Hematopoietic multipotent progenitor cell treated with erythropoietin and hydrocortisone succinate and interleukin-3 and kit ligand, for 8 days (in vitro differentiated cells): Measurements from ENCODE around the gene PPM1G.
"Not testable (repeated sequence)": the region's sequence is repeated elsewhere in the genome, so short reads cannot be mapped to it uniquely, and the experiment has no call there.

Experiments used
- DNase-seq: peaks from one replicate; pipeline ENCODE4 v3.0.0-alpha.2; 2015

PPM1G gene

GRCh38 chr2:27409321-27410073 is at the start of gene PPM1G:
Gene PPM1G, minus strand, starts transcription at chr2:27409591. Its CDS starts 169 bp downstream, at chr2:27409422.
- peak; percentile 93 for DNase-seq

GRCh38 chr2:27453968-27454367 is 44.6 kb upstream of the PPM1G start:
- DNase-seq, result no peak

DNA sequence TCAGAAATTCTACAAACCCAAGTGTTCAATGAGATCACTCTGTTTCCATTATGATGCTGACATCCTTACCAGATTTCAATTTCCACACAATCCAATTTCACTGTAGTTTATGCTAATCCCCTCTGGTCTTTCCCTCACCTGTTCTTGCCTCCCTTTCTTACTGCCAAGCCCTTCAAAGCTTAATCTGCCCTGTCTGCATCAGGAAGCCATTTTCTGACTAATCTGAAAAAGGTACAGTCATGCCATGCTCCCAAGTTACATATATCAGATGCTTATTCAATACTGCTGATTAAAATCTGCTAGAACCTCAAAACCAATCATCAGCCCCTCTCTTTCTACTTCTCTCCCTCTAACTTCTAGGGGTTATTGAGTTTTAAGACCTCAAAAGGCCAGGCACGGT is 41.7 kb upstream of the PPM1G start:
- DNase-seq, result no peak

DNA sequence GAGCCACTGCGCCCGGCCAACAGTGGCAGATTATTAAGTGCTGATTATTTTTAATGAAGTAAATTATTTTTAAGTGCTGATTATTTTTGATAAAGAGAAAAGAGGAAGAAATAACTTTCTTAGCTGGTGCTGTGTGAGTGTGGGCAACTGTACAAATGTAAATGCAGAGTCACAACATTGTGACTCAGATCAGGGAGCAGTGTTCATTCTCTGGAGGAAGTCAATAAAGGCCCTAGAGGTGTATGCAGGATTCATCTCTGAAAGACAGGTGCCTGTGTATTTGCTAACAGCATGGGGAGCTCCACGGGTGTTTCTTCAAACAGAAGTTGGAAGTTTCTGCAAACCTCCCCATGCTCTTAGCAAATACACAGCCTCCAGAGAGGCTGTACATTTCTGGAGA is 39.0 kb upstream of the PPM1G start:
- no peak for DNase-seq

DNA sequence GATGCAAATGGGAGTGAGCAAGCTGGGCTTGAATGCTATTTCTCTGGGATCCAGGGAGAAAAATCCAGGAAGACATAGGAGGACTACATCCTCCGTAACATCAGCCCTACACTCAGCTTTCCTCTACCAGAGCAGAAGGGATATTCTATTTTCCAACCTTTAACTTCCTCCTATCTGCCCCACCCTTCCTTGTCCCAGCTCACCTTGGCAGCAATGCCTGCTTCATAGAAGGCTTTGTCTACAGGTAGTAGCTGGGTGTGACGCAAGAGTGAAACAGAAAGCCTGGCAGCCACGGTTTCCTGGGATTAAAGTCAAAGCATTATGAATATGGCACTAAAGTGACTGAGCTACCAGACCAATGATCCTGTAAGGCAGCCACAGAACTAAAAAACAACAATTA is 36.7 kb upstream of the PPM1G start:
- no peak for DNase-seq

DNA sequence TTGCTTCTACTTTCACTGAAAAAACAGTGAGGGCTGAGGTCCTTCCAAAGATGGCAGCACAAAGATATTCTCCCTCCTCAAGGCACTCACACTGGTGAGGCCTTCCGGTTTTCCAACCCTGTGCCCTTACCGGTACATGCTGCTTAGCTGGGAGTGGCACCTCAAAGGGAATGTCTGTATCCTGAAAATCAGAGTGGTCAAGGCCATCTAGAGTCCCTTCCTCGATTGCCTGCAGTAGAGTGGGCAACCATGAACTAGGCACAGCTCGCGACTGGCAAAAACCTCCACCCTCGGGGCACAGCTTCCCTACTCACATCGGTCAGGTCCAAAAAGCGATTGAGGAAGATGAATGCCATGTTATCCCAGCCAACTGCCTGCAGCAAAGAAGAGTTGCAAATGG is 36.2 kb upstream of the PPM1G start:
- DNase-seq, result no peak

DNA sequence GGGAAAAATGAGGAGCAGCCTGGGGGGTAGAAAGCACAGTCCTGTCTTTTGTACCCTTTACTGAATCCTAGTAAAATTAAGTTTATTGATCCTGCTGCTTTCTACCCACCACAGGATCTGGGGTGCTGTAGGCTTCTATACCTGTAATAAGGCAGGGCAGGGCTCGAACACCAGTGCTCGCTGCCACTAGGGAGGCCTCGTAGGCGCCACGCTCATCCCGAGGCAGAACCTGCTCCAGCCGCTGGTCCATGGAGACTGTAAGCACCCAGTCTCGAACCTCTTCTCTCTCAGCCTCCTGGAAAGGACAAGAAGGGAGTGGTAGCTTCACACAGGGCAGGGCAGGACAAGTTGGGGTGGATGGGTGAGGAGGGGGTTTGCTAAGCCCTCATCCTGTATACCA is 35.8 kb upstream of the PPM1G start:
- DNase-seq, result no peak

DNA sequence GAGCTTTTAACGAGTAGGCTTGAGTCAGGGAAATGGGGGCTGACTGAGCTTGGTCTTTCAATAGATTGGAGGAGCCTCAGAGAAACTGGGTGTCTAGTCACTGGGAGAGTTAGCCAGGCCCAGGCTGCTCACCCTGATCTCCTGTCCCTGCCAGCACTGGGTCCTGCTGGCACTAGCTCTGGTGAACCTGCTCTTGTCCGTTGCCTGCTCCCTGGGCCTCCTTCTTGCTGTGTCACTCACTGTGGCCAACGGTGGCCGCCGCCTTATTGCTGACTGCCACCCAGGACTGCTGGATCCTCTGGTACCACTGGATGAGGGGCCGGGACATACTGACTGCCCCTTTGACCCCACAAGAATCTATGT is 33.5 kb upstream of the PPM1G start:
- peak; percentile 32 for DNase-seq

GRCh38 chr2:27441958-27442919 is 32.8 kb upstream of the PPM1G start, which contains the start of gene KRTCAP3:
Gene KRTCAP3, plus strand, starts transcription at chr2:27442381. Its CDS starts 32 bp downstream, at chr2:27442413.
- DNase-seq, result peak; percentile 16

DNA sequence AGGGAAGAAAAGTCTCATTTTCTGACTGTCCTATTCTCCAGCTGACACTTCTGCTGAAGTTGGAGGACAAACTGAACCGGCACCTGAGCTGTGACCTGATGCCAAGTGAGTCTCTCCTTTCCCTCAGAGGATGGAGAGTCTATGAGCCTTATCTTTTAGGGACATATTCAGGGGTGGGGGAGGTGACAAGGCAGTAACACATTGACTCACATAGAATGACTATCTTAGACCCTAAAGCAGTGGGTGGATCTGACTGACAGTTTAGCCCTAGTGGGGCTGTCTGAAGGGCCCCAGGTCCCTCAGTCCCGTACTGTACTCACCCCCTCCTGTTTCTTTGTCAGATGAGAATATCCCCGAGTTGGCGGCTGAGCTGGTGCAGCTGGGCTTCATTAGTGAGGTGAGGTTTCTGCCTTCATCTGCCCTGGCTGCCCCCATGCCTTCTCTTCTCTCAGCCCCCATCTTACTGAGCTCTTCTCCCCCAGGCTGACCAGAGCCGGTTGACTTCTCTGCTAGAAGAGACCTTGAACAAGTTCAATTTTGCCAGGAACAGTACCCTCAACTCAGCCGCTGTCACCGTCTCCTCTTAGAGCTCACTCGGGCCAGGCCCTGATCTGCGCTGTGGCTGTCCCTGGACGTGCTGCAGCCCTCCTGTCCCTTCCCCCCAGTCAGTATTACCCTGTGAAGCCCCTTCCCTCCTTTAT is 32.0 kb upstream of the PPM1G start:
- peak; percentile 95 for DNase-seq

GRCh38 chr2:27435628-27436027 is 26.2 kb upstream of the PPM1G start:
- DNase-seq, result no peak

DNA sequence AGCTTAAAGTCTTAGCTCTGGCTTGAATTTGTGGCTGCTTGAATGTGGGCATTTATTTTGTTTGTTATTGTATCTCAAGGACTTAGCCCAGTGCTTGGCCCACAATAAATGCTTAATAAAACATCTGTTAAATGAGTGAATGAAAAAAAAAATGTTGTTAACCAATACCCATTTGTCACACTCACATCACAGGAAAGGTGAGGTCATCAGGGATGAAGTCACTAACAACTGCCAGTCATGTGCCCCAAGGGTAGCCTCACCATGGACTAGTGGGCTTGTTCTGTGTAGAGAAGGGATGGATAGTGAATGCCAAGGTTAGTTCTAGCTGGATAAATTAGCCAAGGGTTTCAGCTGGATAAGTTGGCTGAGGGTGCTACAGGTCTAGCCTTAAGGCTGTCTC is 22.0 kb upstream of the PPM1G start:
- DNase-seq, result peak; percentile 8

DNA sequence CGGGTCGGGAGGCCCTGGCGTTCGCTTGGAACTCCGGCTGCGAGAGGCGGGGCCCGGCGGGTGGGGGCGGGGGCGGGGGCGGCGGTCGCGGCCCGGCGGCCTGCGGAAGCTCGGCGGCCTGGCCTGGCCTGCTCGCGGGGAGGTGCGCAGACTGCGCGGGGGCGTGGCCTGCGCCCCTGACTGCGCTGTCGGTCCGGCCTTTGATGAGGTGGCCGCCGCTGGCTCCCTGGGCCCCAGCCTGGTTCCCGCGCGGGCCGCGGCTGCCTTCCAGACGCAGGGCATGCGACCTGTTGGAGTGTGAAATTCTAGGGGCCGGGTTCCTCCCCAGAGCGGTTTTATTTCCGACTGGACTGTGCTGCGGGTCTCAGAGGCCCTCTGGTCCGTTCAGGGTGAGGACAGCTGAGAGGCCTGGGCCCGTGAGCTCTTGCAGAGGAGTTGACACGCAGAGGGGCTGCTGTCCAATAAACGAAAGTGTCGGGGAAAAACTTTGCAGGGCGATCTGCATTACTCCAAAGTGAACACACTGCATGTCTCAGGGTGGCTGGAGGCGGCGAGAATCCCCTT is 19.7 kb upstream of the PPM1G start:
- peak; percentile 79 for DNase-seq

DNA sequence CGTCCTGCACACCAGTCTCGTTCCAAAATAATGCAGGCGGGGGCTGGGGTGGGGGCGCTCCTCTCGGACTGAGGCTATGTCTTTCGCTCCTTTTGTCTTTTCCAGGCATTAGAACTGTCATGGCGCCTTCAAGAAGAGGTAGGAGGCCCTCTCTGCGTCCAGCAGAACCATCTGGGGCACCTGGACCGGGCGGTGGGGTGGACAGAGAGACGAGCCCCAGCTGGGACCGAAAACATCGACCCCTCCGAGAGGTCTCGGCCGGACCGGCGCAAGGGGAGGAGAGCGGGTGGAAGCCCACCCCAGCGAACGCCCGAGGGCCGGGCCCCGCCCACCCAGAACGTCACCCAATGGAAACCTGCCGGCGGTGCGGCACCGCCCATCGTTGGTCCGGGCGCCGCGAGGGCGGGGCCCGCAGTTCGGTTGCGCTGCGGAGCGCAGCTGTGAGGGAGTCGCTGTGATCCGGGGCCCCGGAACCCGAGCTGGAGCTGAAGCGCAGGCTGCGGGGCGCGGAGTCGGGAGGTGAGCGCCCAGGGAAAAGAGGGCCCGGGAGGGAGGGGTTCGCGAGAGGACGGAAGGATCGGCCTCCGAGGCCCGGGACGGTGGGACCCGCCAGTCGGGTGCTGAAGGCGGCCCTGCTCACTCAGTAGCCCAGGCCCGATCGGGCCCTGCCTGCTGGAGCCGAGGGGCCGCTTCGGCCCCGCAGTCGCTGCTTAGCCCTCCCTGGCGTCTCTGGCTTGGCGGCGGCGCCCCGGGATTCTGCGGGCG is 19.0 kb upstream of the PPM1G start, which contains the start of gene NRBP1:
NRBP1 (plus strand) TSS at position 419 of the 765 bp plus-strand sequence. CDS start 4,643 bp downstream, outside the sequence.
- peak; percentile 90 for DNase-seq

DNA sequence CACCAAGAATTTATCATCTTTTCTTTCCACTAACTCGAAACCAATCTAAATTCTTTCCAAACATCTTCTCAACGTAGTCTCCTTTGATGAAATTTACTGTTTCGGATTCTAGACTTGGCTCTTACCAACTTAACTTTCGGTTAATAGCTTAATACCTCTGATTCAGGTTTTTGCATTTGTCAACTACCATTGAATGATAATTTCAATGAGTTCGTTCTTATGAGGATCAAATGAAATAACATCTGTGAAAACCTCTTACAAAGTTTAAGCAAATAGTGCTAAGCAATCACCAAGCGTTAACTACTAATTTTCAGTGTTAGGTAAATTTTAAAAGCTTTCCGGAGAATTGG is 18.4 kb upstream of the PPM1G start:
- DNase-seq, result no peak

- not testable (repeated sequence) for DNase-seq
Measured at GRCh38 chr2:27425039-27425438, 15.6 kb upstream of the PPM1G start.

DNA sequence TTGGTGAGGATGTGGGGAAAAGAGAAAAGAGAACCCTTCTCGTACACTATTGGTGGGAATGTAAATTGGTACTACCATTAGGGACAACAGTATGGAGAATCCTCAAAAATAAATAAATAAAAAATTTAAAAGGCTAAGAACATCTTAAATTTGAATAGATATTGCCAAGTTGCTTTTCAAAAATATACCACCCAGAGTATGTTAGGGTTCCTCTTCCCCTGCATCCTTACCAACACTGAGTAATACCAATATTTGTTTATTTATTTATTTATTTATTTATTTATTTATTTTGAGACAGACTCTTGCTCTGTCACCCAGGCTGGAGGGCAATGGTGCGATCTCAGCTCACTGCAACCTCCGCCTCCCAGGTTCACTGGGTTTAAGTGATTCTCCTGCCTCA is 13.6 kb upstream of the PPM1G start:
- no peak for DNase-seq

DNA sequence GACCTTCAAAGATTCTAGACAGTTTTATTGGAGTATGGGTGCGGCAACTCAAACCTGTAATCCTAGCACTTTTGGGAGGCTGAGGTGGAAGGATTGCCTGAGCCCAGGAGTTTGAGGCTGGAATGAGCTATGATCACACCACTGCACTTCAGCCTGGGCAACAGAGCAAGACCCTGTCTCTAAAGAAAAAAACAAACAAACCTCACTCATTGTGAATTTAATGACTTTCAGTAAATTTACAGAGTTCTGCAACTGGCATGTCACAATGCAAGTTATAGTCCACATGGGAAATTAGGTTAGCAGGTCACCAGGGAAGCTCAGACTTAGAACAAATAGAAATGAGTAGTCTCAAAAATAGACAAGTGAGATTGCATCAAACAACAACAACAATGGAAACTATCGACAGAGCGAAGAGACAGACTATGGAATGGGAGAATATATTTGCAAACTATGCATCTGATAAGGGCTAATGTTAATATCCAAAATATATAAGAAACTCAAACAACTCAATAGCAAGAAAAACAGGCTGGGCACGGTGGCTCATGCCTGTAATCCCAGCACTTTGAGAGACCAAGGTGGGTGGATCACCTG is 12.4 kb upstream of the PPM1G start:
- no peak for DNase-seq

GRCh38 chr2:27420996-27421395 is 11.6 kb upstream of the PPM1G start:
- DNase-seq, result no peak

DNA sequence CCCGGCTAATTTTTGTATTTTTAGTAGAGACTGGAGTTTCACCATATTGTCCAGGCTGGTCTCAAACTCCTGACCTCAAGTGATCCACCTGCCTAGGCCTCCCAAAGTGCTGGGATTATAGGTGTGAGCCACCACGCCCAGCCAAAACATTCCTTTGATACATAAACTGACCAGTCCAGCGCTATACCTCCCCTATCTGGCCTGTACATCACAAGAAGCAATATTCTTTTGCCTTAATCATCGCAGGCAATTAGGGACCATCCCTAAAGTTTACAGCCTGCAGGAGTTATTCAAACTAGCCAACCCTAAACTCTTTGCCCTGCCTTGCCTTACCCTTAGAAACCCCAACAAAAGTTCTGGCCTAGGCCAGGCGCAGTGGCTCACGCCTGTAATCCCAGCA is 6.8 kb upstream of the PPM1G start:
- DNase-seq, result no peak

GRCh38 chr2:27412419-27413152 is 3.2 kb upstream of the PPM1G start:
- no peak for DNase-seq
